CD4-positive, alpha-beta memory T cell (primary cell): ENCODE data around the gene NMT1. TPM values are rescaled to one million over a fixed set of nuclear protein-coding genes. Genes with fewer than 3 reads are reported as not detected.

ENCODE experiments used
- CTCF ChIA-PET: fragments of 350-600 bp; sonication (Branson Sonifier 250); formaldehyde crosslinking; loops from one replicate; lab custom pipeline; 2021; ENCODE audit warnings: inconsistent platforms; ENCODE audit not compliant: partially characterized antibody; lab: Charles Lee
- POLR2A ChIA-PET: fragments of 350-600 bp; sonication (Branson Sonifier 250); formaldehyde crosslinking; loops from one replicate; lab custom pipeline; 2021; ENCODE audit not compliant: partially characterized antibody; lab: Charles Lee
- DNase-seq, 5 donors: peaks; one replicate each; pipeline versions ENCODE4 v3.0.0 to v3.0.0-alpha.2; 2020 to 2022; ENCODE audit warnings: mixed read lengths in 1 of 5
- H3K27ac ChIP-seq: one replicate; pipeline ENCODE4 v1.7.0; 2013; ENCODE audit warnings: low read depth, low read length
- H3K27me3 ChIP-seq: 2 replicates; pipeline ENCODE4 v1.7.0; 2013; ENCODE audit warnings: mild to moderate bottlenecking, low read length, moderate library complexity; ENCODE audit not compliant: insufficient read depth
- H3K36me3 ChIP-seq: 2 replicates; pipeline ENCODE4 v1.7.0; 2013; ENCODE audit warnings: mild to moderate bottlenecking, low read length, moderate library complexity; ENCODE audit not compliant: insufficient read depth
- H3K4me1 ChIP-seq: 2 replicates; pipeline ENCODE4 v1.7.0; 2013; ENCODE audit warnings: mild to moderate bottlenecking, low read length, moderate library complexity; ENCODE audit not compliant: insufficient read depth
- H3K4me3 ChIP-seq, 2 donors: one replicate each; pipeline ENCODE4 v1.7.0; 2013; ENCODE audit warnings: low read length in 2 of 2, mild to moderate bottlenecking in 1 of 2
- H3K9me3 ChIP-seq, 2 donors: one replicate each; pipeline ENCODE4 v1.7.0; 2013; ENCODE audit warnings: low read length in 2 of 2, control low read depth in 1 of 2; ENCODE audit not compliant: control insufficient read depth in 1 of 2
- H3K27ac Mint-ChIP-seq, 7 donors: one replicate each; pipeline ENCODE4 v1.8.0; 2020 to 2021; ENCODE audit warnings: mixed read lengths in 7 of 7, mild to moderate bottlenecking in 6 of 7, inconsistent platforms in 3 of 7, moderate library complexity in 3 of 7
- H3K27me3 Mint-ChIP-seq, 2 donors: one replicate each; pipeline ENCODE4 v1.8.0; 2020 to 2021; ENCODE audit warnings: mixed read lengths in 2 of 2
- H3K36me3 Mint-ChIP-seq, 2 donors: one replicate each; pipeline ENCODE4 v1.8.0; 2020 to 2021; ENCODE audit warnings: mixed read lengths in 2 of 2, inconsistent platforms in 1 of 2, mild to moderate bottlenecking in 1 of 2
- H3K4me1 Mint-ChIP-seq, 4 donors: one replicate each; pipeline ENCODE4 v1.8.0; 2020 to 2021; ENCODE audit warnings: mixed read lengths in 4 of 4, mild to moderate bottlenecking in 1 of 4
- H3K4me3 Mint-ChIP-seq, 8 donors: one replicate each; pipeline ENCODE4 v1.8.0; 2020 to 2021; ENCODE audit warnings: mixed read lengths in 8 of 8, mild to moderate bottlenecking in 7 of 8, moderate library complexity in 6 of 8, inconsistent platforms in 3 of 8
- H3K9me3 Mint-ChIP-seq, 8 donors: one replicate each; pipeline ENCODE4 v1.8.0; 2020 to 2021; ENCODE audit warnings: mixed read lengths in 8 of 8, mild to moderate bottlenecking in 5 of 8, inconsistent platforms in 3 of 8, moderate library complexity in 1 of 8
- intact Hi-C: fragments of 100-400 bp; cut with micrococcal nuclease; formaldehyde crosslinking; loops from one replicate; pipeline ENCODE4 v1.15.1; 2023
- polyA plus RNA-seq, 2 donors: library from polyadenylated mRNA; unstranded; fragments of 300-500 nt; fragmentation: Illumina TruSeq; gene quantifications; one replicate each; pipeline ENCODE4 v1.2.3, GENCODE V29; 2021
- total RNA-seq, 2 experiments: library from RNA; stranded (reverse); gene quantifications; one replicate each; pipeline ENCODE4 v1.2.3, GENCODE V29; 2021

NMT1 gene
- total and polyA plus RNA-seq, 4 experiments from 2014 or later: 56.2 to 126 (median 100) TPM

- DNase-seq: no peak
- Histone ChIP-seq H3K4me3 (no peak overlapping the region), H3K9me3 (no peaks in the 10 kb centered on the region), H3K4me1 (no peaks in the 10 kb centered on the region), H3K27me3 (no peaks in the 10 kb centered on the region), H3K36me3 (peaks cover 21% of the 10 kb centered on the region), H3K27ac (no peak overlapping the region)
- no peak overlapping the region for H3K4me3 Mint-ChIP-seq
- H3K4me1 Mint-ChIP-seq: peaks cover 0 to 11% (median 3%) of the 10 kb centered on the region in 4 donors
- H3K27ac Mint-ChIP-seq: peak overlapping the region in 1 of 7 donors; percentile 60
- H3K9me3 Mint-ChIP-seq: no peaks in the 10 kb centered on the region
- intact Hi-C loops: no loop called here
- peaks cover 17% of the 10 kb centered on the region in 2 donors for H3K36me3 Mint-ChIP-seq
- H3K27me3 Mint-ChIP-seq: no peaks in the 10 kb centered on the region
- ChIA-PET CTCF (interaction anchor here (1.4 kb wide), 1 partner anchor 15 kb away, joined by 5 read pairs; no protein-coding TSS in a partner anchor), POLR2A (interaction anchor here (0.6 kb wide), 1 partner anchor 257 kb away, joined by 3 read pairs; no protein-coding TSS in a partner anchor)
These were observed 24.4 kb upstream of the NMT1 start for GRCh38 chr17:45036691-45037090.

- H3K4me1 Mint-ChIP-seq: peaks cover 3 to 24% (median 8%) of the 10 kb centered on the region in 4 donors
- POLR2A ChIA-PET: interaction anchor here (0.9 kb wide), 1 partner anchor 19 kb away, joined by 3 read pairs; no protein-coding TSS in a partner anchor
- Histone ChIP-seq H3K27me3 (no peaks in the 10 kb centered on the region), H3K36me3 (peaks cover 6% of the 10 kb centered on the region), H3K4me3 (no peak overlapping the region), H3K27ac (no peak overlapping the region), H3K4me1 (no peaks in the 10 kb centered on the region), H3K9me3 (no peaks in the 10 kb centered on the region)
- intact Hi-C loops: no loop called here
- no peaks in the 10 kb centered on the region for H3K9me3 Mint-ChIP-seq
- CTCF ChIA-PET: interaction anchor here (0.6 to 2.3 kb wide), 4 partner anchors 10 to 264 kb away, joined by 3 to 5 read pairs (median 4); no protein-coding TSS in a partner anchor
- no peaks in the 10 kb centered on the region for H3K27me3 Mint-ChIP-seq
- H3K27ac Mint-ChIP-seq: peak overlapping the region in 2 of 7 donors; percentile 31 to 38
- H3K4me3 Mint-ChIP-seq: peak overlapping the region in 1 of 8 donors; percentile 66
- H3K36me3 Mint-ChIP-seq: peaks cover 8% of the 10 kb centered on the region in 2 donors
- no peak for DNase-seq
These were observed 22.1 kb upstream of the NMT1 start for GRCh38 chr17:45038728-45039634.

GRCh38 chr17:45040459-45040858, 20.7 kb upstream of the NMT1 start:
- ChIA-PET POLR2A (interaction anchor here (0.7 kb wide), 1 partner anchor 16 kb away, joined by 3 read pairs; no protein-coding TSS in a partner anchor), CTCF (no interaction called here)
- Histone ChIP-seq H3K9me3 (no peaks in the 10 kb centered on the region), H3K4me1 (no peaks in the 10 kb centered on the region), H3K27ac (no peak overlapping the region), H3K27me3 (no peaks in the 10 kb centered on the region), H3K36me3 (no peaks in the 10 kb centered on the region), H3K4me3 (no peak overlapping the region)
- Mint-ChIP-seq H3K27ac (peak overlapping the region in 1 of 7 donors; percentile 19), H3K4me3 (no peak overlapping the region), H3K4me1 (peaks cover 6 to 24% (median 9%) of the 10 kb centered on the region in 4 donors), H3K27me3 (no peaks in the 10 kb centered on the region), H3K36me3 (peaks cover 2 to 3% of the 10 kb centered on the region in 2 donors), H3K9me3 (no peaks in the 10 kb centered on the region)
- no peak for DNase-seq
- intact Hi-C loops: no loop called here

- DNase-seq: no peak
- Mint-ChIP-seq H3K36me3 (peaks cover 2 to 3% of the 10 kb centered on the region in 2 donors), H3K27me3 (no peaks in the 10 kb centered on the region), H3K27ac (peak overlapping the region in 2 of 7 donors; percentile 42 to 72), H3K9me3 (no peaks in the 10 kb centered on the region), H3K4me3 (no peak overlapping the region), H3K4me1 (peaks cover 7 to 31% (median 11%) of the 10 kb centered on the region in 4 donors)
- Histone ChIP-seq H3K27me3 (no peaks in the 10 kb centered on the region), H3K4me1 (peaks cover 4% of the 10 kb centered on the region), H3K36me3 (no peaks in the 10 kb centered on the region), H3K9me3 (no peaks in the 10 kb centered on the region), H3K27ac (no peak overlapping the region), H3K4me3 (no peak overlapping the region)
- intact Hi-C loops: no loop called here
- CTCF ChIA-PET: no interaction called here
- POLR2A ChIA-PET: interaction anchor here (0.6 kb wide), 1 partner anchor 825 kb away, joined by 3 read pairs; no protein-coding TSS in a partner anchor
These were observed 18.6 kb upstream of the NMT1 start for GRCh38 chr17:45042346-45043120.

- Histone ChIP-seq H3K9me3 (no peaks in the 10 kb centered on the region), H3K27ac (no peak overlapping the region), H3K4me1 (peaks cover 14% of the 10 kb centered on the region), H3K36me3 (no peaks in the 10 kb centered on the region), H3K27me3 (no peaks in the 10 kb centered on the region), H3K4me3 (no peak overlapping the region)
- Mint-ChIP-seq H3K27ac (peak overlapping the region in 3 of 7 donors; percentile 8 to 51 (median 29)), H3K27me3 (no peaks in the 10 kb centered on the region), H3K36me3 (peaks cover 2 to 3% of the 10 kb centered on the region in 2 donors), H3K4me3 (no peak overlapping the region), H3K4me1 (peaks cover 7 to 32% (median 14%) of the 10 kb centered on the region in 4 donors), H3K9me3 (no peaks in the 10 kb centered on the region)
- intact Hi-C loops: no loop called here
- no peak for DNase-seq
- ChIA-PET POLR2A (no interaction called here), CTCF (no interaction called here)
These were observed 17.1 kb upstream of the NMT1 start for GRCh38 chr17:45043813-45044540.

GRCh38 chr17:45046537-45047125, 14.5 kb upstream of the NMT1 start:
- Histone ChIP-seq H3K36me3 (no peaks in the 10 kb centered on the region), H3K9me3 (no peaks in the 10 kb centered on the region), H3K27ac (no peak overlapping the region), H3K4me3 (no peak overlapping the region), H3K27me3 (no peaks in the 10 kb centered on the region), H3K4me1 (peaks cover 34% of the 10 kb centered on the region)
- DNase-seq: no peak
- ChIA-PET POLR2A (interaction anchor here (2.0 to 2.5 kb wide), 2 partner anchors 8 to 15 kb away, joined by 5 to 7 read pairs; partner anchors contain the start of gene NMT1), CTCF (interaction anchor here (1.2 to 1.7 kb wide), 2 partner anchors 24 to 52 kb away, joined by 4 to 5 read pairs; no protein-coding TSS in a partner anchor)
- peak overlapping the region; percentile 18 to 81 (median 68) for H3K27ac Mint-ChIP-seq
- no peaks in the 10 kb centered on the region for H3K27me3 Mint-ChIP-seq
- H3K9me3 Mint-ChIP-seq: no peaks in the 10 kb centered on the region
- intact Hi-C loops: no loop called here
- peaks cover 11 to 48% (median 28%) of the 10 kb centered on the region in 4 donors for H3K4me1 Mint-ChIP-seq
- no peak overlapping the region for H3K4me3 Mint-ChIP-seq
- peaks cover 3 to 4% of the 10 kb centered on the region in 2 donors for H3K36me3 Mint-ChIP-seq
